Spleen (tissue), 11 donors: ENCODE results near the gene LGALS3. TPM values are rescaled to one million over a fixed set of nuclear protein-coding genes. Genes with fewer than 3 reads are reported as not detected.

Experiments
- DNase-seq: peaks from one replicate; pipeline ENCODE4 v3.0.0-alpha.2; 2020
- H3K27ac ChIP-seq, 8 donors: fragments of 200-600 bp; sonication (generic) in 7 of 8; 1 replicate in 4 of 8; 2 replicates in 4 of 8; pipeline versions ENCODE4 v1.5.0 to v1.8.0; 2016 to 2021; ENCODE audit warnings: inconsistent platforms in 4 of 8, mild to moderate bottlenecking in 4 of 8, moderate library complexity in 1 of 8
- H3K27me3 ChIP-seq, 7 donors: fragments of 200-600 bp; sonication (generic) in 6 of 7; replicated peaks in 1 of 7; 1 replicate in 4 of 7; 2 replicates in 3 of 7; pipeline versions ENCODE4 v1.5.0 to v1.8.0; 2016 to 2021; ENCODE audit warnings: inconsistent platforms in 3 of 7, mild to moderate bottlenecking in 1 of 7
- H3K36me3 ChIP-seq, 6 donors: fragments of 200-600 bp; sonication (generic) in 5 of 6; 1 replicate in 4 of 6; 2 replicates in 2 of 6; pipeline versions ENCODE4 v1.5.0 to v1.8.0; 2016 to 2021; ENCODE audit warnings: inconsistent platforms in 2 of 6
- H3K4me1 ChIP-seq, 6 donors: fragments of 200-600 bp; sonication (generic) in 5 of 6; 1 replicate in 3 of 6; 2 replicates in 3 of 6; pipeline versions ENCODE4 v1.5.0 to v1.8.0; 2016 to 2021; ENCODE audit warnings: inconsistent platforms in 3 of 6
- H3K4me3 ChIP-seq, 8 donors: fragments of 200-600 bp; sonication (generic) in 7 of 8; 1 replicate in 4 of 8; 2 replicates in 4 of 8; pipeline versions ENCODE4 v1.5.0 to v1.8.0; 2016 to 2021; ENCODE audit warnings: inconsistent platforms in 4 of 8, mild to moderate bottlenecking in 4 of 8, moderate library complexity in 2 of 8
- H3K9me3 ChIP-seq, 8 donors: fragments of 200-600 bp; sonication (generic) in 7 of 8; 1 replicate in 4 of 8; 2 replicates in 4 of 8; pipeline versions ENCODE4 v1.5.0 to v1.8.0; 2016 to 2021; ENCODE audit warnings: inconsistent platforms in 4 of 8
- POLR2A ChIP-seq, 3 donors: fragments of 450-650 bp; IDR thresholded peaks; one replicate each; pipeline ENCODE4 v1.5.1; 2017; ENCODE audit warnings: antibody characterized with exemption in 3 of 3, mild to moderate bottlenecking in 1 of 3
- POLR2AphosphoS5 ChIP-seq, 3 donors: sonication (generic); formaldehyde crosslinking; IDR thresholded peaks; one replicate each; pipeline ENCODE4 v1.5.1; 2017; ENCODE audit warnings: antibody characterized with exemption in 3 of 3
- WGBS, 5 donors: extraction: QIAGEN DNeasy Blood & Tissue Kit in 3 of 5; methylation state at CpG; one replicate each; pipeline versions ENCODE4 v1.1.5 to v1.1.7; 2013 to 2018; 5-methylcytosine and 5-hydroxymethylcytosine counted together
- intact Hi-C: fragments of 100-400 bp; cut with DNase I; formaldehyde crosslinking; loops from one replicate; pipeline ENCODE4 v1.15.0; 2023; ENCODE audit warnings: low total_unique reads
- polyA plus RNA-seq, 3 donors: library from polyadenylated mRNA; stranded (reverse); fragments of 200-250 nt; gene quantifications; one replicate each; pipeline ENCODE4 v1.2.1, GENCODE V29; 2013
- total RNA-seq, 7 donors: library from RNA; depleted of rRNA in 3 of 7; stranded (reverse); fragments of >200 nt in 3 of 7; fragmentation: NEBNext Ultra II Directional in 4 of 7; extraction: Animal tissue kit (Norgen Biotek cat#: 25700) in 4 of 7; gene quantifications; one replicate each; pipeline versions ENCODE4 v1.1.0 to v1.2.1, GENCODE V29; 2016 to 2021
- TF ChIP-seq, protein P1 (sequence below), 11 experiments: fragments of 200-600 bp in 7 of 11; fragments of 450-650 bp in 4 of 11; sonication (generic) in 4 of 11; IDR thresholded peaks in 8 of 11; conservative IDR thresholded peaks in 3 of 11; 1 replicate in 7 of 11; 2 replicates in 4 of 11; pipeline versions ENCODE4 v1.4.0 to v1.8.0; 2016 to 2021; ENCODE audit warnings: antibody characterized with exemption in 11 of 11, inconsistent platforms in 4 of 11, mild to moderate bottlenecking in 1 of 11
- donor health status: healthy with polysubstance abuse.
- donor health status: DM: no; HTN: no; CAD: no; lungs with moderate emphysema.
- donor health status: DM: no; HTN: no; CAD: no.
- donor health status: Bipolar disorder and iron deficiency.
- donor health status: healthy.
- donor health status: DM: no; HTN: no; CAD: no.
- donor health status: DM: yes; HTN: yes; CAD: no.

LGALS3 gene
- total and polyA plus RNA-seq, 10 donors, result 37.4 to 201 (median 60.8) TPM

DNA sequence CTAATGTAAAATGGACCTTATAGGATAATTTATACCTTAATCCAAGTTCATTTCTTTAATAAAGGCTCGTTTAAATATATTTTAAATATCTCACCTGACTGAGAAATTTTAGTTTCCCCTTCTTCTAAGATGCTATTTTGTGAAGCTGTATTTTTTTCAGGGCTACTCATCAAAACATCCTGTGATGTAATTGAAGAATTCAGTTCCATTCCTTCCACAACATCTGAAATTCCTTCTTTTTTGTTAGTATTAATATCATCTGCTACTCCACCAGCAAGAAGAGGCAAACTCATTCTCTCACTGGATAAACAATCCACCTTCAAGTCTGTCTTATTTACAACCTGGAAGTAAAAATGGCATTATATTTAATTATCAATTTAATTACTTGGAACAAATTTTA is 22.5 kb downstream of the LGALS3 start:
- no peak for DNase-seq
- H3K9me3 ChIP-seq, result no peaks in the 10 kb centered on the region
- TF ChIP-seq, protein P1, sequence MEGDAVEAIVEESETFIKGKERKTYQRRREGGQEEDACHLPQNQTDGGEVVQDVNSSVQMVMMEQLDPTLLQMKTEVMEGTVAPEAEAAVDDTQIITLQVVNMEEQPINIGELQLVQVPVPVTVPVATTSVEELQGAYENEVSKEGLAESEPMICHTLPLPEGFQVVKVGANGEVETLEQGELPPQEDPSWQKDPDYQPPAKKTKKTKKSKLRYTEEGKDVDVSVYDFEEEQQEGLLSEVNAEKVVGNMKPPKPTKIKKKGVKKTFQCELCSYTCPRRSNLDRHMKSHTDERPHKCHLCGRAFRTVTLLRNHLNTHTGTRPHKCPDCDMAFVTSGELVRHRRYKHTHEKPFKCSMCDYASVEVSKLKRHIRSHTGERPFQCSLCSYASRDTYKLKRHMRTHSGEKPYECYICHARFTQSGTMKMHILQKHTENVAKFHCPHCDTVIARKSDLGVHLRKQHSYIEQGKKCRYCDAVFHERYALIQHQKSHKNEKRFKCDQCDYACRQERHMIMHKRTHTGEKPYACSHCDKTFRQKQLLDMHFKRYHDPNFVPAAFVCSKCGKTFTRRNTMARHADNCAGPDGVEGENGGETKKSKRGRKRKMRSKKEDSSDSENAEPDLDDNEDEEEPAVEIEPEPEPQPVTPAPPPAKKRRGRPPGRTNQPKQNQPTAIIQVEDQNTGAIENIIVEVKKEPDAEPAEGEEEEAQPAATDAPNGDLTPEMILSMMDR (IDR thresholded peaks at IDR 0.05 in 8 of 11, conservative IDR thresholded peaks at IDR 0.05 in 3 of 11), result no peak
- TF ChIP-seq POLR2AphosphoS5 (IDR thresholded peaks at IDR 0.05), result no peak
- no peak for TF ChIP-seq POLR2A (IDR thresholded peaks at IDR 0.05)
- H3K27me3 ChIP-seq, result no peaks in the 10 kb centered on the region
- WGBS, 5 donors, result 86 to 96% (median 91%) methylated on average over 1 of the region's 1 CpG
- peaks cover 0 to 36% (median 0%) of the 10 kb centered on the region in 6 donors for H3K36me3 ChIP-seq
- H3K4me3 ChIP-seq, result no peak overlapping the region
- intact Hi-C loops, result no loop called here
- no peaks in the 10 kb centered on the region for H3K4me1 ChIP-seq
- no peak overlapping the region for H3K27ac ChIP-seq

DNA sequence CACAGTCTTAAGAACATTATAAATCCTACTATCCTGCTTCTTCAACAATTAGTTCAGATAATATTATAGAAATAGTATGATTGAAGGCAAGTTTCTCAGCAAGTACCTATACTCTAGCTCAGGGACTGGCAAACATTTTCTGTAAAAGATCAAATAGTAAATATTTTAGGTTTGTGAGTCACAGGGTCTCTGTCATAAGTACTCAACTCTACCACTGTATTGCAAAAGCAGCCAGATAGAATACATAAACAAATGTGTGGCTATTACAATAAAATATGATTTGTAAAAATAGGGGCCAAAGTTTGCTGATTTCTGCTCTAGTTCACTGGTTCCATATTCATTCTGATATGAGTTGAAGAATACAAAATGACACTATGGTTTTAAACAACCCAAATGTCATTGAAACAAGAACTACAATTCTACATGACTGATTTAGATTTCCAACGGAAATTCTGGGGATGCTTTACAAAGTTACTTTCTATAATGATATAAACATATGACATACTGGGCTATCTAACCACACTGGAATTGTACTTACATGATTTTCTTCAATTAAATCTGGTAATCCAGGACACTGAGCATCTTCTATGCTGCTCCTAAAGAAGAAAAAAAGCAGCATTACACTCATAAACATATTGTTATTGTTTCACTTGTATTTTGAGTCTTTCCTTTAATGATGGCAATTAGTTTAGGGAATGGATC is 23.2 kb downstream of the LGALS3 start:
- WGBS, 5 donors, result 77 to 94% (median 93%) methylated on average over 1 of the region's 1 CpG
- no peak overlapping the region for H3K27ac ChIP-seq
- no peaks in the 10 kb centered on the region for H3K9me3 ChIP-seq
- H3K4me1 ChIP-seq, result no peaks in the 10 kb centered on the region
- H3K4me3 ChIP-seq, result no peak overlapping the region
- no peaks in the 10 kb centered on the region for H3K27me3 ChIP-seq
- intact Hi-C loops, result no loop called here
- TF ChIP-seq, protein P1 (IDR thresholded peaks at IDR 0.05 in 8 of 11, conservative IDR thresholded peaks at IDR 0.05 in 3 of 11), result no peak
- TF ChIP-seq POLR2AphosphoS5 (IDR thresholded peaks at IDR 0.05) (no peak), POLR2A (IDR thresholded peaks at IDR 0.05) (no peak)
- peaks cover 0 to 30% (median 0%) of the 10 kb centered on the region in 6 donors for H3K36me3 ChIP-seq
- DNase-seq, result no peak

DNA sequence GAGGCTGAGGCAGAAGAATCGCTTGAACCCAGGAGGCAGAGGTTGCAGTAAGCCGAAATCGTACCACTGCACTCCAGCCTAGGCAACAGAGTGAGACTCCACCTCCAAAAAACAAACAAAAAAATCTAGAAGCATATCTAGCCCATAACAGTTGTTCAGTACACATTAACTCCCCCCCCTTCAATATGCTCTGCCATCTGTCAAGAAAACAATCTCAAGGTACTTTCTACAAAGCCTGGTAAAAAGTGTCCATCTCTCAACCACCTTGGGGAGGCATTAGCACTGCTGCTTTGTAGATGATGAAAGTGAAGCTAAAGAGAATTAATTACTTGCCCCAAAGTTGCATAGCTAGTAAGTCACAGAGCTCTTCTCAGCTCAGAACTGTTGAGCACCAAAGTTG is 24.9 kb downstream of the LGALS3 start:
- no peak overlapping the region for H3K27ac ChIP-seq
- 96 to 100% (median 97%) methylated on average over 3 of the region's 3 CpGs for WGBS, 5 donors
- H3K9me3 ChIP-seq, result no peaks in the 10 kb centered on the region
- peaks cover 0 to 9% (median 0%) of the 10 kb centered on the region in 6 donors for H3K4me1 ChIP-seq
- DNase-seq, result no peak
- no peak for TF ChIP-seq POLR2AphosphoS5 (IDR thresholded peaks at IDR 0.05)
- TF ChIP-seq POLR2A (IDR thresholded peaks at IDR 0.05), result no peak
- TF ChIP-seq, protein P1 (IDR thresholded peaks at IDR 0.05 in 8 of 11, conservative IDR thresholded peaks at IDR 0.05 in 3 of 11), result no peak
- no peak overlapping the region for H3K4me3 ChIP-seq
- peaks cover 0 to 30% (median 0%) of the 10 kb centered on the region in 6 donors for H3K36me3 ChIP-seq
- H3K27me3 ChIP-seq, result no peaks in the 10 kb centered on the region
- intact Hi-C loops, result no loop called here

DNA sequence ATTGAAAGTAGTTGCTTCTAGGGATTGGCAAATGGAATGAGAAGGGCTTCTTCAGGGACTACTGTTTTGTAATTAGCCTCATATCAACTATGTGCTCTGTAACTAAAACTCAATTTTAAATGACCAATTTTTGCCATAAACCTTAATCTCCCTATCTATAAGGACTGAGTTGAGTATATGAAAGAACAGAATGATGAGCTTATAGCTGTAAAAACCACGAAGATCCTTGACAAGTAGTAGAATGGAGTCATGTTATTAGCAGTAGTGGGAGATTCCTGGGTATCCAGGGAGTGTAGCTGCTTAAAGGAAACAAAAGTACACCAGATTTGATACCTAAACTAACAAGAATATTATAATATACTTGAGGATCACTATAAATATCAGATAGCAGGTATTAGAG is 28.0 kb downstream of the LGALS3 start:
- Histone ChIP-seq H3K36me3 (peaks cover 0 to 28% (median 0%) of the 10 kb centered on the region in 6 donors), H3K27ac (no peak overlapping the region), H3K4me3 (no peak overlapping the region), H3K27me3 (no peaks in the 10 kb centered on the region), H3K4me1 (peaks cover 0 to 9% (median 0%) of the 10 kb centered on the region in 6 donors), H3K9me3 (no peaks in the 10 kb centered on the region)
- DNase-seq, result no peak
- TF ChIP-seq POLR2AphosphoS5 (IDR thresholded peaks at IDR 0.05) (no peak), POLR2A (IDR thresholded peaks at IDR 0.05) (no peak)
- TF ChIP-seq, protein P1 (IDR thresholded peaks at IDR 0.05 in 8 of 11, conservative IDR thresholded peaks at IDR 0.05 in 3 of 11), result no peak
- intact Hi-C loops, result no loop called here
- whole genome bisulfite sequencing, 5 donors, result 72 to 94% (median 80%) methylated on average over 1 of the region's 1 CpG
